ENCODE measurements around the gene ZNRD2.
A peak's percentile ranks its signal among the peaks of the same experiment; 100 is the strongest.
"Not testable (repeated sequence)": the region's sequence is repeated elsewhere in the genome, so short reads cannot be mapped to it uniquely, and the experiment has no call there.

ZNRD2 gene

GRCh38 chr11:65569973-65570918 is at the start of gene ZNRD2:
TSS of gene ZNRD2 (plus strand) at chr11:65570477. CDS start at chr11:65570492, 15 bp downstream.
- peak; percentile 99 for DNase-seq

GRCh38 chr11:65521777-65522521 is 48.3 kb upstream of the ZNRD2 start:
- DNase-seq, result peak; percentile 62

- peak; percentile 81 for DNase-seq
These were observed 47.3 kb upstream of the ZNRD2 start for GRCh38 chr11:65522718-65523630.

GRCh38 chr11:65523631-65523968 is 46.7 kb upstream of the ZNRD2 start:
- DNase-seq, result not testable (repeated sequence)

GRCh38 chr11:65524014-65524740 is 46.1 kb upstream of the ZNRD2 start:
- DNase-seq, result peak; percentile 66

- DNase-seq, result peak; percentile 89
These were observed 45.3 kb upstream of the ZNRD2 start, which contains the start of gene SCYL1 for GRCh38 chr11:65524741-65525545. TSS of gene SCYL1 (plus strand) at chr11:65525083. CDS start at chr11:65525154, 71 bp downstream.

- no peak for DNase-seq
These were observed 44.5 kb upstream of the ZNRD2 start for GRCh38 chr11:65525546-65526480.

GRCh38 chr11:65526744-65527143 is 43.5 kb upstream of the ZNRD2 start:
- peak; percentile 42 for DNase-seq

GRCh38 chr11:65528819-65529350 is 41.4 kb upstream of the ZNRD2 start:
- peak; percentile 41 for DNase-seq

GRCh38 chr11:65529475-65530156 is 40.7 kb upstream of the ZNRD2 start:
- no peak for DNase-seq

GRCh38 chr11:65530157-65530496 is 40.1 kb upstream of the ZNRD2 start:
- no peak for DNase-seq

GRCh38 chr11:65532388-65533064 is 37.8 kb upstream of the ZNRD2 start:
- no peak for DNase-seq

- DNase-seq, result no peak
These were observed 35.2 kb upstream of the ZNRD2 start for GRCh38 chr11:65535102-65535501.

GRCh38 chr11:65536412-65537295 is 33.6 kb upstream of the ZNRD2 start:
- DNase-seq, result peak; percentile 53

GRCh38 chr11:65537296-65537597 is 33.0 kb upstream of the ZNRD2 start:
- peak; percentile 40 for DNase-seq

- DNase-seq, result no peak
These were observed 32.6 kb upstream of the ZNRD2 start for GRCh38 chr11:65537620-65538231.

- peak; percentile 52 for DNase-seq
These were observed 31.9 kb upstream of the ZNRD2 start for GRCh38 chr11:65538232-65538914.

Measured in islet precursor cell (in vitro differentiated cells).